ENCODE measurements around the gene JMJD8. TPM values are rescaled to one million over a fixed set of nuclear protein-coding genes. Genes with fewer than 3 reads are reported as not detected.

JMJD8 gene
- total and polyA plus RNA-seq, 10 of the 15 experiments (the other 5 are each of a cell fraction or from before 2014, with no cell fraction given) = 1.00 to 50.4 (median 30.7) TPM

DNA sequence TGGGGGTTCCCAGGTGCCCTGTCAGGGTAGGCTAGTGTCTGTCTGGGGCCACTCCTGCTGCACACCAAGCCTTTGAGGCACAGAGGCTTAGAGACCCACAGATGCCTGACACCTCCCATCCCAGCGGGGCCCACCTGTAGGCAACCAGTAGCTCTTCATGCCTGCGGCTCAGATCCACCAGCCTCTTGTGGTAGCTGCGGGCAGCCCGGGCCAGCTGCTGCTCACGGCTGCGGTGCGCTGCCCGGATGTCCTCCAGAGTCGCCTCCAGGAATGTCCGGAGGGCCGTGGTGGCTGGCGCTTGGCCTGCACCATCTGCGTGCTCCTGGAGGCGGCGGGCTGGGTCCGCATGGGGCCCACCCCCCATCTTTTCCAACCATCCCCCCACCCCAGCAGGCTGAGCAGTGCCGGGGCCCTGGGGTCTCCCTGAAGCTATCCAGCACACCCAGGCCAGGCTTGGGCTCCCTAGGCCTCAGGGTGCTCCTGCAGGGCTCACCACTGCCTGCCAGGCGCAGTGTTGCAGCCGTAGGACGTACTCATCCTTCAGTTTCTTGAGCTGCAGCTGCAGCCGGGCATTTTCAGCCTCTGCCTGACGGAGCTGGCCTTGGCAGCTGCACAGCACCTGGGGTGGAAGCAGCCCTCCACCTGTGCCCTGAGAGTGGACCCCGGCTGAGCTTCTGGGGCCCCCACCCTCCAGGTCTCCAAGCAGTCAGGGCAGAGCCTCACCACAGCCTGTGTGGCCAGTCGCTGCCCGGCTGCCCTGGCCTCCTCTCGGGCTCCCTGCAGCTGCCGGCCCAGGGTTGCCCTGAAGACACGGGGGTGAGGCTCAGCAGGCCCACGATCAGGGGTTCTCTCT lies 40.3 kb upstream of the JMJD8 start:
- Histone ChIP-seq H2AFZ (ENCODE audit: control insufficient read depth, low read depth, low read length) (no peak overlapping the region), H3K27me3 (replicated peaks in 1 of 2; ENCODE audit: control insufficient read depth in 2 of 2, insufficient read depth in 2 of 2, low read length in 1 of 2) (no peaks in the 10 kb centered on the region), H3K4me2 (ENCODE audit: control insufficient read depth, insufficient read depth) (no peak overlapping the region), H3K9ac (ENCODE audit: control insufficient read depth, insufficient read depth, low read length) (no peak overlapping the region), H4K20me1 (ENCODE audit: control insufficient read depth, insufficient read depth) (no peaks in the 10 kb centered on the region), H3K79me2 (ENCODE audit: control insufficient read depth, insufficient read depth, low read length) (no peaks in the 10 kb centered on the region; the same call in none of the 2 replicates), H3K9me3 (replicated peaks; ENCODE audit: control insufficient read depth, insufficient read depth, low read length) (no peaks in the 10 kb centered on the region), H3K4me1 (ENCODE audit: control insufficient read depth, insufficient read depth, low read length) (peaks cover 18% of the 10 kb centered on the region), H3K4me3 (no peak overlapping the region), H3K36me3 (ENCODE audit: control insufficient read depth in 2 of 2, insufficient read depth in 2 of 2, low read length in 1 of 2) (no peaks in the 10 kb centered on the region; a peak in 1 of 4 replicates), H3K27ac (ENCODE audit: control insufficient read depth, insufficient read depth) (no peak overlapping the region)
- intact Hi-C loops (cut with micrococcal nuclease; ENCODE audit: unreplicated experiment) (no loop called here), in situ Hi-C loops (cut with MboI) (no loop called here)
- 50% methylated on average over 24 of the region's 29 CpGs for WGBS (ENCODE audit: insufficient coverage, insufficient replicate concordance, low lambda C conversion rate, missing lambda C conversion rate)
- ChIA-PET SMC1A (ENCODE audit: uncharacterized antibody, unreplicated experiment) (interaction anchor here (1.7 kb wide), 1 partner anchor 10 kb away, joined by 3 read pairs; the partner anchor contains the start of gene METRN), POLR2A (interaction anchor here (0.5 to 6.3 kb wide), 2 partner anchors 14 to 157 kb away, joined by 3 to 60 read pairs; partner anchors contain the start of gene CIAO3), CTCF (interaction anchor here (1.0 to 1.7 kb wide), 3 partner anchors 12 to 62 kb away, joined by 3 to 5 read pairs (median 3); no protein-coding TSS in a partner anchor), RAD21 (ENCODE audit: unreplicated experiment) (interaction anchor here (0.5 to 2.3 kb wide), 2 partner anchors 11 to 12 kb away, joined by 3 to 6 read pairs; no protein-coding TSS in a partner anchor)
- no peak for DNase-seq (ENCODE audit: low read depth, low spot score)
- no TSS peak for BruUV-seq (replicated peaks)
- FAIRE-seq = no peak
- ATAC-seq = no peak
- TF ChIP-seq SMC3 (IDR thresholded peaks at IDR 0.05; ENCODE audit: borderline replicate concordance, low read length) = no peak
- TF ChIP-seq RUNX3 (IDR thresholded peaks at IDR 0.05; ENCODE audit: low read length) = no peak
- no peak for TF ChIP-seq ATF7 (IDR thresholded peaks at IDR 0.05; ENCODE audit: low read depth)
- TF ChIP-seq, protein P1, sequence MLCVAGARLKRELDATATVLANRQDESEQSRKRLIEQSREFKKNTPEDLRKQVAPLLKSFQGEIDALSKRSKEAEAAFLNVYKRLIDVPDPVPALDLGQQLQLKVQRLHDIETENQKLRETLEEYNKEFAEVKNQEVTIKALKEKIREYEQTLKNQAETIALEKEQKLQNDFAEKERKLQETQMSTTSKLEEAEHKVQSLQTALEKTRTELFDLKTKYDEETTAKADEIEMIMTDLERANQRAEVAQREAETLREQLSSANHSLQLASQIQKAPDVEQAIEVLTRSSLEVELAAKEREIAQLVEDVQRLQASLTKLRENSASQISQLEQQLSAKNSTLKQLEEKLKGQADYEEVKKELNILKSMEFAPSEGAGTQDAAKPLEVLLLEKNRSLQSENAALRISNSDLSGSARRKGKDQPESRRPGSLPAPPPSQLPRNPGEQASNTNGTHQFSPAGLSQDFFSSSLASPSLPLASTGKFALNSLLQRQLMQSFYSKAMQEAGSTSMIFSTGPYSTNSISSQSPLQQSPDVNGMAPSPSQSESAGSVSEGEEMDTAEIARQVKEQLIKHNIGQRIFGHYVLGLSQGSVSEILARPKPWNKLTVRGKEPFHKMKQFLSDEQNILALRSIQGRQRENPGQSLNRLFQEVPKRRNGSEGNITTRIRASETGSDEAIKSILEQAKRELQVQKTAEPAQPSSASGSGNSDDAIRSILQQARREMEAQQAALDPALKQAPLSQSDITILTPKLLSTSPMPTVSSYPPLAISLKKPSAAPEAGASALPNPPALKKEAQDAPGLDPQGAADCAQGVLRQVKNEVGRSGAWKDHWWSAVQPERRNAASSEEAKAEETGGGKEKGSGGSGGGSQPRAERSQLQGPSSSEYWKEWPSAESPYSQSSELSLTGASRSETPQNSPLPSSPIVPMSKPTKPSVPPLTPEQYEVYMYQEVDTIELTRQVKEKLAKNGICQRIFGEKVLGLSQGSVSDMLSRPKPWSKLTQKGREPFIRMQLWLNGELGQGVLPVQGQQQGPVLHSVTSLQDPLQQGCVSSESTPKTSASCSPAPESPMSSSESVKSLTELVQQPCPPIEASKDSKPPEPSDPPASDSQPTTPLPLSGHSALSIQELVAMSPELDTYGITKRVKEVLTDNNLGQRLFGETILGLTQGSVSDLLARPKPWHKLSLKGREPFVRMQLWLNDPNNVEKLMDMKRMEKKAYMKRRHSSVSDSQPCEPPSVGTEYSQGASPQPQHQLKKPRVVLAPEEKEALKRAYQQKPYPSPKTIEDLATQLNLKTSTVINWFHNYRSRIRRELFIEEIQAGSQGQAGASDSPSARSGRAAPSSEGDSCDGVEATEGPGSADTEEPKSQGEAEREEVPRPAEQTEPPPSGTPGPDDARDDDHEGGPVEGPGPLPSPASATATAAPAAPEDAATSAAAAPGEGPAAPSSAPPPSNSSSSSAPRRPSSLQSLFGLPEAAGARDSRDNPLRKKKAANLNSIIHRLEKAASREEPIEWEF (IDR thresholded peaks at IDR 0.05; ENCODE audit: insufficient replicate concordance, low read depth, low read length) = no peak
- TF ChIP-seq, protein P2, sequence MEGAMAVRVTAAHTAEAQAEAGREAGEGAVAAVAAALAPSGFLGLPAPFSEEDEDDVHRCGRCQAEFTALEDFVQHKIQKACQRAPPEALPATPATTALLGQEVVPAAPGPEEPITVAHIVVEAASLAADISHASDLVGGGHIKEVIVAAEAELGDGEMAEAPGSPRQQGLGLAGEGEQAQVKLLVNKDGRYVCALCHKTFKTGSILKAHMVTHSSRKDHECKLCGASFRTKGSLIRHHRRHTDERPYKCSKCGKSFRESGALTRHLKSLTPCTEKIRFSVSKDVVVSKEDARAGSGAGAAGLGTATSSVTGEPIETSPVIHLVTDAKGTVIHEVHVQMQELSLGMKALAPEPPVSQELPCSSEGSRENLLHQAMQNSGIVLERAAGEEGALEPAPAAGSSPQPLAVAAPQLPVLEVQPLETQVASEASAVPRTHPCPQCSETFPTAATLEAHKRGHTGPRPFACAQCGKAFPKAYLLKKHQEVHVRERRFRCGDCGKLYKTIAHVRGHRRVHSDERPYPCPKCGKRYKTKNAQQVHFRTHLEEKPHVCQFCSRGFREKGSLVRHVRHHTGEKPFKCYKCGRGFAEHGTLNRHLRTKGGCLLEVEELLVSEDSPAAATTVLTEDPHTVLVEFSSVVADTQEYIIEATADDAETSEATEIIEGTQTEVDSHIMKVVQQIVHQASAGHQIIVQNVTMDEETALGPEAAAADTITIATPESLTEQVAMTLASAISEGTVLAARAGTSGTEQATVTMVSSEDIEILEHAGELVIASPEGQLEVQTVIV (IDR thresholded peaks at IDR 0.05; ENCODE audit: borderline replicate concordance, partially characterized antibody) = no peak
- TF ChIP-seq RAD21 (IDR thresholded peaks at IDR 0.05; ENCODE audit: insufficient read depth, low read depth, low read length) = no peak
- TF ChIP-seq NR2F1 (conservative IDR thresholded peaks at IDR 0.05) = no peak
- TF ChIP-seq SP1 (IDR thresholded peaks at IDR 0.05; ENCODE audit: low read depth, low read length) = no peak
- TF ChIP-seq, protein P3, sequence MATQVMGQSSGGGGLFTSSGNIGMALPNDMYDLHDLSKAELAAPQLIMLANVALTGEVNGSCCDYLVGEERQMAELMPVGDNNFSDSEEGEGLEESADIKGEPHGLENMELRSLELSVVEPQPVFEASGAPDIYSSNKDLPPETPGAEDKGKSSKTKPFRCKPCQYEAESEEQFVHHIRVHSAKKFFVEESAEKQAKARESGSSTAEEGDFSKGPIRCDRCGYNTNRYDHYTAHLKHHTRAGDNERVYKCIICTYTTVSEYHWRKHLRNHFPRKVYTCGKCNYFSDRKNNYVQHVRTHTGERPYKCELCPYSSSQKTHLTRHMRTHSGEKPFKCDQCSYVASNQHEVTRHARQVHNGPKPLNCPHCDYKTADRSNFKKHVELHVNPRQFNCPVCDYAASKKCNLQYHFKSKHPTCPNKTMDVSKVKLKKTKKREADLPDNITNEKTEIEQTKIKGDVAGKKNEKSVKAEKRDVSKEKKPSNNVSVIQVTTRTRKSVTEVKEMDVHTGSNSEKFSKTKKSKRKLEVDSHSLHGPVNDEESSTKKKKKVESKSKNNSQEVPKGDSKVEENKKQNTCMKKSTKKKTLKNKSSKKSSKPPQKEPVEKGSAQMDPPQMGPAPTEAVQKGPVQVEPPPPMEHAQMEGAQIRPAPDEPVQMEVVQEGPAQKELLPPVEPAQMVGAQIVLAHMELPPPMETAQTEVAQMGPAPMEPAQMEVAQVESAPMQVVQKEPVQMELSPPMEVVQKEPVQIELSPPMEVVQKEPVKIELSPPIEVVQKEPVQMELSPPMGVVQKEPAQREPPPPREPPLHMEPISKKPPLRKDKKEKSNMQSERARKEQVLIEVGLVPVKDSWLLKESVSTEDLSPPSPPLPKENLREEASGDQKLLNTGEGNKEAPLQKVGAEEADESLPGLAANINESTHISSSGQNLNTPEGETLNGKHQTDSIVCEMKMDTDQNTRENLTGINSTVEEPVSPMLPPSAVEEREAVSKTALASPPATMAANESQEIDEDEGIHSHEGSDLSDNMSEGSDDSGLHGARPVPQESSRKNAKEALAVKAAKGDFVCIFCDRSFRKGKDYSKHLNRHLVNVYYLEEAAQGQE (IDR thresholded peaks at IDR 0.05; ENCODE audit: low read depth, low read length) = no peak
- TF ChIP-seq MTA3 (IDR thresholded peaks at IDR 0.05; ENCODE audit: borderline replicate concordance, low read length) = no peak
- TF ChIP-seq ETV6 (conservative IDR thresholded peaks at IDR 0.05 in 1 of 2, IDR thresholded peaks at IDR 0.05 in 1 of 2; ENCODE audit: borderline replicate concordance in 1 of 2, low read depth in 1 of 2) = no peak
